Endodermal cell (in vitro differentiated cells): ENCODE data around the gene PALLD. TPM values are rescaled to one million over a fixed set of nuclear protein-coding genes. Genes with fewer than 3 reads are reported as not detected.
"Not testable (repeated sequence)": the region's sequence is repeated elsewhere in the genome, so short reads cannot be mapped to it uniquely, and the experiment has no call there.

Experiments
- DNase-seq: peaks from one replicate; pipeline ENCODE4 v3.0.0-alpha.2; 2017
- H3K27ac ChIP-seq: 2 replicates; pipeline ENCODE4 v1.5.1; 2013; ENCODE audit warnings: mild to moderate bottlenecking, low read depth, low read length, moderate library complexity
- H3K27me3 ChIP-seq: 2 replicates; pipeline ENCODE4 v1.6.1; 2013; ENCODE audit warnings: mild to moderate bottlenecking, low read length, moderate library complexity; ENCODE audit not compliant: insufficient read depth, control insufficient read depth, poor library complexity, severe bottlenecking
- H3K36me3 ChIP-seq: 2 replicates; pipeline ENCODE4 v1.7.0; 2013; ENCODE audit warnings: mild to moderate bottlenecking, low read length, moderate library complexity; ENCODE audit not compliant: control insufficient read depth, insufficient read depth
- H3K4me1 ChIP-seq: one replicate; pipeline ENCODE4 v1.7.0; 2013; ENCODE audit warnings: low read length; ENCODE audit not compliant: control insufficient read depth, insufficient read depth
- H3K4me3 ChIP-seq: 2 replicates; pipeline ENCODE4 v1.5.1; 2013; ENCODE audit warnings: mild to moderate bottlenecking, low read length, moderate library complexity
- H3K9ac ChIP-seq: 2 replicates; pipeline ENCODE4 v1.6.1; 2013; ENCODE audit warnings: mild to moderate bottlenecking, low read length, moderate library complexity; ENCODE audit not compliant: poor library complexity, severe bottlenecking; ENCODE audit errors: extremely low read depth
- H3K9me3 ChIP-seq: 2 replicates; pipeline ENCODE4 v1.6.1; 2013; ENCODE audit warnings: mild to moderate bottlenecking, low read length, moderate library complexity; ENCODE audit not compliant: control insufficient read depth
- H3K27ac Mint-ChIP-seq: 2 replicates; pipeline ENCODE4 v1.8.0; 2020; ENCODE audit warnings: mixed read lengths
- H3K27me3 Mint-ChIP-seq: 2 replicates; pipeline ENCODE4 v1.8.0; 2021; ENCODE audit warnings: mild to moderate bottlenecking, mixed read lengths; ENCODE audit not compliant: insufficient read depth
- H3K36me3 Mint-ChIP-seq: 2 replicates; pipeline ENCODE4 v1.8.0; 2020; ENCODE audit warnings: low read depth, mixed read lengths
- H3K4me1 Mint-ChIP-seq: 2 replicates; pipeline ENCODE4 v1.8.0; 2020; ENCODE audit warnings: mixed read lengths
- H3K4me3 Mint-ChIP-seq: 2 replicates; pipeline ENCODE4 v1.8.0; 2020; ENCODE audit warnings: mild to moderate bottlenecking, moderate library complexity, mixed read lengths
- H3K9me3 Mint-ChIP-seq: 2 replicates; pipeline ENCODE4 v1.8.0; 2020; ENCODE audit warnings: mild to moderate bottlenecking, mixed read lengths
- WGBS, 2 experiments: methylation state at CpG; one replicate each; pipeline versions ENCODE4 v1.1.5 to v1.1.7; 2013; ENCODE audit warnings: missing lambda C conversion rate in 2 of 2, mixed read lengths in 1 of 2; ENCODE audit not compliant: insufficient coverage in 1 of 2, insufficient read length in 1 of 2; 5-methylcytosine and 5-hydroxymethylcytosine counted together
- total RNA-seq, 2 donors: library from RNA; stranded (reverse); fragmentation: NEBNext Ultra II Directional in 1 of 2; extraction: Animal tissue kit (Norgen Biotek cat#: 25700) in 1 of 2; gene quantifications; 2 replicates in 1 of 2; 3 replicates in 1 of 2; pipeline ENCODE4 v1.2.1, GENCODE V29; 2021
- TF ChIP-seq, protein P1 (sequence below): fragments of 200-600 bp; sonication (generic); conservative IDR thresholded peaks from 2 replicates; pipeline ENCODE4 v1.5.0; 2021; ENCODE audit warnings: antibody characterized with exemption, mild to moderate bottlenecking

Gene PALLD
- total RNA-seq, 2 donors from 2014 or later, result 51.8 to 86.7 TPM

GRCh38 chr4:168933423-168933822 is 436.6 kb downstream of the PALLD start:
- no peak for DNase-seq
- no peak overlapping the region for H3K9ac ChIP-seq
- H3K4me1 Mint-ChIP-seq, result peaks cover 2% of the 10 kb centered on the region
- H3K27me3 ChIP-seq, result no peaks in the 10 kb centered on the region
- TF ChIP-seq, protein P1, sequence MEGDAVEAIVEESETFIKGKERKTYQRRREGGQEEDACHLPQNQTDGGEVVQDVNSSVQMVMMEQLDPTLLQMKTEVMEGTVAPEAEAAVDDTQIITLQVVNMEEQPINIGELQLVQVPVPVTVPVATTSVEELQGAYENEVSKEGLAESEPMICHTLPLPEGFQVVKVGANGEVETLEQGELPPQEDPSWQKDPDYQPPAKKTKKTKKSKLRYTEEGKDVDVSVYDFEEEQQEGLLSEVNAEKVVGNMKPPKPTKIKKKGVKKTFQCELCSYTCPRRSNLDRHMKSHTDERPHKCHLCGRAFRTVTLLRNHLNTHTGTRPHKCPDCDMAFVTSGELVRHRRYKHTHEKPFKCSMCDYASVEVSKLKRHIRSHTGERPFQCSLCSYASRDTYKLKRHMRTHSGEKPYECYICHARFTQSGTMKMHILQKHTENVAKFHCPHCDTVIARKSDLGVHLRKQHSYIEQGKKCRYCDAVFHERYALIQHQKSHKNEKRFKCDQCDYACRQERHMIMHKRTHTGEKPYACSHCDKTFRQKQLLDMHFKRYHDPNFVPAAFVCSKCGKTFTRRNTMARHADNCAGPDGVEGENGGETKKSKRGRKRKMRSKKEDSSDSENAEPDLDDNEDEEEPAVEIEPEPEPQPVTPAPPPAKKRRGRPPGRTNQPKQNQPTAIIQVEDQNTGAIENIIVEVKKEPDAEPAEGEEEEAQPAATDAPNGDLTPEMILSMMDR, result no peak
- no peak overlapping the region for H3K4me3 ChIP-seq
- no peaks in the 10 kb centered on the region for H3K27me3 Mint-ChIP-seq
- no peak overlapping the region for H3K27ac Mint-ChIP-seq
- peaks cover 26% of the 10 kb centered on the region for H3K36me3 ChIP-seq
- H3K4me3 Mint-ChIP-seq, result no peak overlapping the region
- H3K27ac ChIP-seq, result no peak overlapping the region
- H3K4me1 ChIP-seq, result no peaks in the 10 kb centered on the region
- H3K9me3 ChIP-seq, result peaks cover 26% of the 10 kb centered on the region
- H3K36me3 Mint-ChIP-seq, result peaks cover 42% of the 10 kb centered on the region
- peaks cover 40% of the 10 kb centered on the region for H3K9me3 Mint-ChIP-seq

GRCh38 chr4:168937473-168937872 is 440.6 kb downstream of the PALLD start:
- H3K27ac Mint-ChIP-seq, H3K4me1 Mint-ChIP-seq, H3K27me3 Mint-ChIP-seq, H3K4me3 Mint-ChIP-seq, H3K4me1 ChIP-seq, DNase-seq, H3K36me3 ChIP-seq, H3K27ac ChIP-seq, H3K27me3 ChIP-seq, H3K4me3 ChIP-seq, H3K9ac ChIP-seq: not testable (repeated sequence)
- 100% methylated on average over 2 of the region's 3 CpGs; no CpG with 5 or more reads in 1 of the 2 experiments for WGBS, 2 experiments
- H3K9me3 Mint-ChIP-seq, result peaks cover 40% of the 10 kb centered on the region
- H3K9me3 ChIP-seq, result peaks cover 12% of the 10 kb centered on the region
- peaks cover 19% of the 10 kb centered on the region for H3K36me3 Mint-ChIP-seq

- Histone ChIP-seq H3K36me3 (no peaks in the 10 kb centered on the region), H3K4me3 (no peak overlapping the region), H3K4me1 (no peaks in the 10 kb centered on the region), H3K27ac (no peak overlapping the region), H3K27me3 (no peaks in the 10 kb centered on the region), H3K9me3 (no peaks in the 10 kb centered on the region), H3K9ac (no peak overlapping the region)
- TF ChIP-seq, protein P1, result peak; percentile 84
- Mint-ChIP-seq H3K36me3 (peaks cover 5% of the 10 kb centered on the region), H3K9me3 (peaks cover 18% of the 10 kb centered on the region), H3K27ac (no peak overlapping the region), H3K4me3 (no peak overlapping the region), H3K27me3 (peaks cover under 1% of the 10 kb centered on the region), H3K4me1 (peaks cover 17% of the 10 kb centered on the region)
- WGBS, 2 experiments, result 91% methylated on average over 3 of the region's 3 CpGs; no CpG with 5 or more reads in 1 of the 2 experiments
- DNase-seq, result peak; percentile 67
Measured at GRCh38 chr4:168942985-168943384, 446.1 kb downstream of the PALLD start.

DNA sequence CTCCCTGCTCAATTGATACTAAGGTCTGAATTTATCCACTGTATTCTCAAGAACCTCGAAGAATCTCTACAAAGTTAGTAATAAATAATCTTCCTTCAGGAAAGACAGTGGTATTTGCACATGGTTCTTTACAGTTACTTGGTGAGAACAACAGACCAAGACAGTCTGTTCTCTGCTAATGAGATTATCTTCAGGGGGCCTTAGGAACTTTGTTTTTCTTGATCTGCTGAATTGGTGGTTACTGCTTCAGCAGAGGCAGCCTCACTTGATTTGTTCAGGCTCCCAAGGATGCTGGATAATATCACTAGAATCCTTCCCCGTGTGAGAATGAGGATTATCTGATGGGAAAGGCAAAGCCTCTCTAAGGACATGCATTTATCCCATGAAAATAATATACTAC is 448.4 kb downstream of the PALLD start:
- peaks cover 2% of the 10 kb centered on the region for H3K27me3 Mint-ChIP-seq
- 76 to 86% methylated on average over 1 to 2 of the region's 2 CpGs for WGBS, 2 experiments
- H3K9me3 ChIP-seq, result no peaks in the 10 kb centered on the region
- H3K27ac ChIP-seq, result no peak overlapping the region
- H3K4me1 ChIP-seq, result no peaks in the 10 kb centered on the region
- no peaks in the 10 kb centered on the region for H3K36me3 Mint-ChIP-seq
- no peak overlapping the region for H3K27ac Mint-ChIP-seq
- DNase-seq, result no peak
- peaks cover 22% of the 10 kb centered on the region for H3K9me3 Mint-ChIP-seq
- H3K4me1 Mint-ChIP-seq, result peaks cover 17% of the 10 kb centered on the region
- H3K9ac ChIP-seq, result no peak overlapping the region
- H3K4me3 Mint-ChIP-seq, result no peak overlapping the region
- TF ChIP-seq, protein P1, result no peak
- no peak overlapping the region for H3K4me3 ChIP-seq
- no peaks in the 10 kb centered on the region for H3K36me3 ChIP-seq
- H3K27me3 ChIP-seq, result no peaks in the 10 kb centered on the region

DNA sequence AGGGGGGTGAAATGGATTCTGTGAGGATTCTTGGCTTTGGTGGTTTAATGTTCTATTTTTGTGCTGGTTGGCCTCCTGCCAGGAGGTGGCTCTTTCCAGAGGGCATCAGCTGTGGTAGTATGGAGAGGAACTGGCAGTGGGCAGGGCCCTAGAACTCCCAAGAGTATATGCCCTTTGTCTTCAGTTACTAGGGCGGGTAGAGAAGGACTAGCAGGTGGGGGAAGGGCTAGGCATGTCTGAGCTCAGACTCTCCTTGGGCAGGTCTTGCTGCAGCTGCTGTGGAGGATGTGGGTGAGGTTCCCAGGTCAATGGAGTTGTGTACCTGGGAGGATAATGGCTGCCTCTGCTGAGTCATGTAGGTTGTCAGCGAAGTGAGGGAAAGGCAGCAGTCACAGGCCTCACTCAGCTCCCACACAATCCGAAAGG is 456.0 kb downstream of the PALLD start:
- not testable (repeated sequence) for H3K9ac ChIP-seq, DNase-seq, H3K27me3 Mint-ChIP-seq, H3K36me3 ChIP-seq, H3K27me3 ChIP-seq, H3K4me1 ChIP-seq, H3K4me3 Mint-ChIP-seq, H3K27ac ChIP-seq
- Mint-ChIP-seq H3K9me3 (peaks cover 33% of the 10 kb centered on the region), H3K27ac (peak overlapping the region; percentile 81), H3K36me3 (peaks cover 17% of the 10 kb centered on the region), H3K4me1 (peaks cover 10% of the 10 kb centered on the region)
- Histone ChIP-seq H3K4me3 (peak overlapping the region; percentile 29), H3K9me3 (peaks cover 24% of the 10 kb centered on the region)
- 94 to 100% methylated on average over 1 to 3 of the region's 3 CpGs for WGBS, 2 experiments
